Right atrium auricular region (tissue), 2 donors: ENCODE data around the gene ARR3. TPM values are rescaled to one million over a fixed set of nuclear protein-coding genes. Genes with fewer than 3 reads are reported as not detected.

Experiments
- DNase-seq: peaks from one replicate; pipeline ENCODE4 v3.0.0-alpha.2; 2019; ENCODE audit warnings: low spot score
- H3K27ac ChIP-seq, 2 donors: fragments of 200-600 bp; sonication (generic); 1 replicate in 1 of 2; 2 replicates in 1 of 2; pipeline ENCODE4 v1.5.1; 2016 to 2019
- H3K27me3 ChIP-seq, 2 donors: fragments of 200-600 bp; sonication (generic); one replicate each; pipeline versions ENCODE4 v1.5.1 to v1.6.0; 2017 to 2019
- H3K36me3 ChIP-seq: fragments of 200-600 bp; sonication (generic); one replicate; pipeline ENCODE4 v1.5.1; 2016
- H3K4me1 ChIP-seq, 2 donors: fragments of 200-600 bp; sonication (generic); one replicate each; pipeline versions ENCODE4 v1.5.1 to v1.6.0; 2017 to 2019
- H3K4me3 ChIP-seq, 2 donors: fragments of 200-600 bp; sonication (generic); 1 replicate in 1 of 2; 2 replicates in 1 of 2; pipeline ENCODE4 v1.5.1; 2017 to 2019; ENCODE audit warnings: mild to moderate bottlenecking in 1 of 2, moderate library complexity in 1 of 2
- H3K9me3 ChIP-seq, 2 donors: fragments of 200-600 bp; sonication (generic); one replicate each; pipeline ENCODE4 v1.5.1; 2019
- total RNA-seq, 2 donors: library from RNA; depleted of rRNA; stranded (reverse); fragments of >200 nt; gene quantifications; one replicate each; pipeline ENCODE4 v1.1.0, GENCODE V29; 2016
- TF ChIP-seq, protein P1 (sequence below), 2 donors: fragments of 200-600 bp; sonication (generic); IDR thresholded peaks; one replicate each; pipeline ENCODE4 v1.5.1; 2019; ENCODE audit warnings: antibody characterized with exemption in 2 of 2

ARR3 gene
- total RNA-seq, 2 donors from 2014 or later, result not detected

DNA sequence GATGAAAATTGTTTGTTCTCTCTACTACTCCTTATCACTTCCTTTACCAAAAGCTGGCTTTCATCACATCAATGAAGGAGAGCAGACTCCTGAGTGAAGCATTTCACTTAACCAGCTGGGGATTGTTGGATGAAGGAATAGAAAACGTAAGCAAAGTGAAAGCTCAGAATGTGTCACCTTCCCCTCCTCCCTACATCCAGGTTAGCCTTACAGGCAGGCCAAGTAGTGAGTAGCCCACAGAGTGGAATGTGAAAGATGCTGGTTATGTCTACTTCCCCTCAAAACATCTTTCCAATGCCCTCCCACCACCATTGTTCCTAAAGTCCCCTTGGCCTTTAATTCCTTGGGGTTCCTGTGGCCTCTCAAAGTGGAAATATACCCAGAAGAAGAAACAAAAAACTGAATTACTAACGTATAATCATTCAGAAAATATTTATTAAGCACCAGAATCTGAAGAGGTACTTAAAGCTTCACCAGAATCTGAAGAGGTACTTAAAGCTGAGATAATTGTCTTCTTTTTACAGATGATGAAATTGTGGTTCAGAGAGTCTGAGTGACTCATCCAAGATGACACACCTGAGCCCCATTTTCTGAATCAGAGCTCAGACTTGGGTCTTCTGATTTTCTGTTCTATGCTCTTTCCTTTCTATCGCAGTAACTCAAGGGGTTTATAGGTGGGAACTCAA is 14.6 kb upstream of the ARR3 start:
- Histone ChIP-seq H3K9me3 (no peaks in the 10 kb centered on the region), H3K27ac (no peak overlapping the region)

DNA sequence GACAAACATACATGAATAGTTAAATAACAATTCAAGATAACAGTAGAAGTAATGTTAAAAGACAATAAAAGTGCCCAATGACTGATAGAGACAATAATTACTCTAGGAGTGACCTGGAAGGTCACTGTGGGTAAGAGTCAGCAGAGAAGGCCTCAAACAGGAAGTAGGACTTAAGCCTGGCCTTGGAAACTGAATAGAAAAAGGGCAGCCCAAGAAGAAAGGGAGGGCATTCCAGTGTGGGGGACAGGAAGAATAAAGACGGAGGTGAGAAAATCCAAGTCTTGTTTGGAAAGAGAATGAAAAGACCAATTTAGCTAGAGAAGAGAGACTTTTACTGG is 14.1 kb upstream of the ARR3 start:
- Histone ChIP-seq H3K27me3 (no peaks in the 10 kb centered on the region), H3K9me3 (no peaks in the 10 kb centered on the region), H3K4me1 (no peaks in the 10 kb centered on the region), H3K36me3 (no peaks in the 10 kb centered on the region), H3K27ac (no peak overlapping the region), H3K4me3 (no peak overlapping the region)
- TF ChIP-seq, protein P1, sequence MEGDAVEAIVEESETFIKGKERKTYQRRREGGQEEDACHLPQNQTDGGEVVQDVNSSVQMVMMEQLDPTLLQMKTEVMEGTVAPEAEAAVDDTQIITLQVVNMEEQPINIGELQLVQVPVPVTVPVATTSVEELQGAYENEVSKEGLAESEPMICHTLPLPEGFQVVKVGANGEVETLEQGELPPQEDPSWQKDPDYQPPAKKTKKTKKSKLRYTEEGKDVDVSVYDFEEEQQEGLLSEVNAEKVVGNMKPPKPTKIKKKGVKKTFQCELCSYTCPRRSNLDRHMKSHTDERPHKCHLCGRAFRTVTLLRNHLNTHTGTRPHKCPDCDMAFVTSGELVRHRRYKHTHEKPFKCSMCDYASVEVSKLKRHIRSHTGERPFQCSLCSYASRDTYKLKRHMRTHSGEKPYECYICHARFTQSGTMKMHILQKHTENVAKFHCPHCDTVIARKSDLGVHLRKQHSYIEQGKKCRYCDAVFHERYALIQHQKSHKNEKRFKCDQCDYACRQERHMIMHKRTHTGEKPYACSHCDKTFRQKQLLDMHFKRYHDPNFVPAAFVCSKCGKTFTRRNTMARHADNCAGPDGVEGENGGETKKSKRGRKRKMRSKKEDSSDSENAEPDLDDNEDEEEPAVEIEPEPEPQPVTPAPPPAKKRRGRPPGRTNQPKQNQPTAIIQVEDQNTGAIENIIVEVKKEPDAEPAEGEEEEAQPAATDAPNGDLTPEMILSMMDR (IDR thresholded peaks at IDR 0.05), result no peak
- DNase-seq, result no peak

More for the DNA sequence above, 14.6 kb upstream of the ARR3 start:
- no peaks in the 10 kb centered on the region for H3K4me1 ChIP-seq
- no peaks in the 10 kb centered on the region for H3K36me3 ChIP-seq
- H3K27me3 ChIP-seq, result no peaks in the 10 kb centered on the region
- TF ChIP-seq, protein P1 (IDR thresholded peaks at IDR 0.05), result no peak
- DNase-seq, result no peak
- H3K4me3 ChIP-seq, result no peak overlapping the region

DNA sequence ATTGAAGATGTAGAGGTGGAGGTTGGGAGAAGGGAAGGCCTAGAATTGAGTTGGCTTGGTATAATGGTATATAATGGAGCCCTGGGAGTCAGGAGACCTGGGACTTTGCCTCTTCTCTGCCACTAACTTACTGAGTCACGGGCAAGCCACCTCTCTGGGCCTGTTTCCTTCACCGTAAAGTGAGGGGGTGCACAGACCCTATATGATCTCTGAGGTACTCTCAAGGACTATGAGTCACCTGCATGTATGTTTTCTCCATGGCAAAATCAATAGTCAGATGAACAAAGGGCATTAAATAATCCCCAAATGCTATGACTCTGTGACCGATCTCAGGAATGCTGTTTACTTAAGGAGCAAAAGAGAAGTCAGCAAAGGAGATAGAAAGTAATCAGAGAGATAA is 13.2 kb upstream of the ARR3 start:
- Histone ChIP-seq H3K4me3 (no peak overlapping the region), H3K27ac (peak overlapping the region in 1 of 2 donors; percentile 23), H3K27me3 (no peaks in the 10 kb centered on the region)

DNA sequence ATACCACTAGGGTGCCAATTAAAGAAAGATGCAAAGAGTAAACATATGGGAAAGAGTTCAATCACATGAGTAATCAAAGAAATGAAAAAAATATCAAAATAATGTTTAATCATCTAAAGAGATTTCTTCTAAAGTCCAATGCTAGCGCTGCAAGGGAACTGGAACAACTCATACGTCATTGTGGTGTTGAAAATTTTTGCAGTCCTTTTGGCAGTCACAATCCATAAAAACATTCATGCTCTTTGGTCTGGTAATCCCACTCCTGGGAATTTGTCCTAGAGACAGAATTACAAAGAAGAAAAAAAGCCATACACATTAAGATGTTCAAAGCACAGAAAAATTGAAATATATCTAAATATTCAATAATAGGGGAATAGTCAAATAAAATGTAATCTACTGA is 12.7 kb upstream of the ARR3 start:
- Histone ChIP-seq H3K4me1 (no peaks in the 10 kb centered on the region), H3K9me3 (no peaks in the 10 kb centered on the region), H3K36me3 (no peaks in the 10 kb centered on the region), H3K27me3 (no peaks in the 10 kb centered on the region), H3K27ac (peak overlapping the region in 1 of 2 donors; percentile 23), H3K4me3 (no peak overlapping the region)
- TF ChIP-seq, protein P1 (IDR thresholded peaks at IDR 0.05), result no peak
- no peak for DNase-seq

More for the DNA sequence above, 13.2 kb upstream of the ARR3 start:
- Histone ChIP-seq H3K4me1 (no peaks in the 10 kb centered on the region), H3K36me3 (no peaks in the 10 kb centered on the region), H3K9me3 (no peaks in the 10 kb centered on the region)
- DNase-seq, result no peak
- TF ChIP-seq, protein P1 (IDR thresholded peaks at IDR 0.05), result no peak

DNA sequence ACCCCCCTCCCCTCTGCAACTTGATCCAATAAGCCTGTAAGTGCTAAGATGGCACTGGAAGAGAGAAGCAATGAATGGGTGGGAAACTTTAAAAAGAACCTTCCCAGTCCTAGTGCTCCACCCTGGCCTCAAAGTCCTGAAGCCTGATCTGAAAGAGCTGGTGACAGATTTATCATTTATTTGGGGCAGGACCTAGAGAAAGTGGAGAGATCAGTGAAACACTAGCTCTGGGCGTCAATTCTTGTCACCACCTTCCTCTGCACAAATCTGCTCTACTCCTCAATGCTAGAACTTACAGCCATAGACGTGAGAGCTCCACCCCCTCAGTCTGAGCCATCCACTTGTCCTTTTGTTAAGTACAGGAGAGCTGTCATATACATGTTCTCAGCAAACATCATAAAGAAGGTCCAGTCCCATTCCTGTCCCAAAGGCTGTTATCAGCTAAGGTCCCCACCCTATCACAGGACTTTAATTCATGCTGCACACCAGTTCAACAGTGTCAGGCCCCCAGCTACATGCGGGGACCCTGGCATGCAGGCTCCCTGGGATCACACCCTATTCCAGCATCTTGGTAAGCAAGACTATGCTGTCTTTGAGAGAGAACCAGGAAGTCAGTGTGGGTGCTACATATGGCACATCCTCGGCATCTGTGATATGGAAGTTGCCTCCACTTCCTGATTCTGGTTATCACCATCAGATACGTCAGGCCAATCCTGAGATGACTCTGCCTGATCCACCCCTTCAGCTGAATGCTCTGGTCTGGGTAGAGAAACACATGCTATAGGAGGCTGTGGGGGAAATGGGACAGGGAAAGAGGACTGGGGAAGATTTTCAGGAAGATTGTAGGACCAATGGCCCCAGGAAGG is 10.5 kb upstream of the ARR3 start:
- H3K4me1 ChIP-seq, result no peaks in the 10 kb centered on the region
- no peaks in the 10 kb centered on the region for H3K36me3 ChIP-seq
- H3K27ac ChIP-seq, result no peak overlapping the region
- TF ChIP-seq, protein P1 (IDR thresholded peaks at IDR 0.05), result no peak
- H3K9me3 ChIP-seq, result no peaks in the 10 kb centered on the region
- H3K4me3 ChIP-seq, result no peak overlapping the region
- H3K27me3 ChIP-seq, result no peaks in the 10 kb centered on the region
- no peak for DNase-seq
